H1 (cell line): ENCODE data around the gene NCAPD3. TPM values are rescaled to one million over a fixed set of nuclear protein-coding genes. Genes with fewer than 3 reads are reported as not detected.

Experiments used
- CTCF ChIA-PET: fragments of 300-600 bp; sonication (Branson Sonifier 250); formaldehyde crosslinking; loops from one replicate; lab custom pipeline; 2021; ENCODE audit not compliant: partially characterized antibody; lab: Charles Lee
- POLR2A ChIA-PET: fragments of 300-600 bp; sonication (Branson Sonifier 250); formaldehyde crosslinking; loops from one replicate; lab custom pipeline; 2021; ENCODE audit warnings: inconsistent platforms; ENCODE audit not compliant: partially characterized antibody; lab: Charles Lee
- DNase-seq, 2 experiments: peaks; one replicate each; pipeline versions ENCODE4 v3.0.0 to v3.0.0-alpha.2; 2010 to 2022; ENCODE audit warnings: low spot score in 2 of 2, low read depth in 1 of 2, mixed read lengths in 1 of 2
- FAIRE-seq: peaks from 2 replicates; lab custom pipeline; 2011; peaks lifted over from hg19 to GRCh38; lab: Jason Lieb, UNC
- H2AFZ ChIP-seq: 2 replicates; pipeline ENCODE4 v1.8.1; 2012; ENCODE audit warnings: low read length, inconsistent platforms
- H2AK5ac ChIP-seq: 2 replicates; pipeline ENCODE4 v1.6.1; 2013; ENCODE audit warnings: low read depth, low read length
- H2BK120ac ChIP-seq: replicated peaks from 2 replicates; pipeline ENCODE3; 2013; ENCODE audit warnings: low read depth, low read length, inconsistent platforms
- H2BK12ac ChIP-seq: 2 replicates; pipeline ENCODE4 v1.6.1; 2013; ENCODE audit warnings: low read depth, low read length
- H2BK15ac ChIP-seq: 2 replicates; pipeline ENCODE4 v1.6.1; 2013; ENCODE audit warnings: low read length
- H2BK20ac ChIP-seq: 2 replicates; pipeline ENCODE4 v1.6.1; 2013; ENCODE audit warnings: low read length
- H2BK5ac ChIP-seq: 2 replicates; pipeline ENCODE4 v1.6.1; 2013; ENCODE audit warnings: low read depth, low read length
- H3K14ac ChIP-seq: 2 replicates; pipeline ENCODE4 v1.6.1; 2013; ENCODE audit warnings: inconsistent platforms; ENCODE audit not compliant: insufficient read length
- H3K18ac ChIP-seq: 2 replicates; pipeline ENCODE4 v1.6.1; 2013; ENCODE audit warnings: low read length; ENCODE audit errors: extremely low read depth
- H3K23ac ChIP-seq: 2 replicates; pipeline ENCODE4 v1.6.1; 2013; ENCODE audit warnings: inconsistent platforms; ENCODE audit not compliant: insufficient read length
- H3K23me2 ChIP-seq: 2 replicates; pipeline ENCODE4 v1.6.1; 2013; ENCODE audit warnings: low read depth, low read length
- H3K27ac ChIP-seq: 2 replicates; pipeline ENCODE4 v1.6.1; 2011; ENCODE audit warnings: low read depth, low read length, inconsistent platforms
- H3K27me3 ChIP-seq, 4 experiments: replicated peaks in 1 of 4; 1 replicate in 1 of 4; 2 replicates in 3 of 4; pipeline versions ENCODE4 v1.6.1 to v1.8.1; 2011 to 2013; ENCODE audit warnings: low read length in 3 of 4, mild to moderate bottlenecking in 3 of 4, inconsistent platforms in 2 of 4, mixed read lengths in 2 of 4, moderate library complexity in 1 of 4; ENCODE audit not compliant: control insufficient read depth in 3 of 4, insufficient read depth in 3 of 4; ENCODE audit errors: extremely low read depth in 1 of 4
- H3K36me3 ChIP-seq, 4 experiments: 2 replicates each; pipeline versions ENCODE4 v1.6.1 to v1.8.1; 2011 to 2013; ENCODE audit warnings: mild to moderate bottlenecking in 4 of 4, low read length in 3 of 4, moderate library complexity in 2 of 4, control low read depth in 1 of 4, inconsistent platforms in 1 of 4; ENCODE audit not compliant: insufficient read depth in 4 of 4, control insufficient read depth in 2 of 4
- H3K4ac ChIP-seq: replicated peaks from 2 replicates; pipeline ENCODE3; 2013; ENCODE audit warnings: low read length, low read depth, mixed read lengths, inconsistent platforms; ENCODE audit not compliant: insufficient read length
- H3K4me1 ChIP-seq, 4 experiments: replicated peaks in 1 of 4; 1 replicate in 1 of 4; 2 replicates in 3 of 4; pipeline versions ENCODE4 v1.6.1 to v1.8.1; 2011 to 2013; ENCODE audit warnings: low read length in 3 of 4, inconsistent platforms in 2 of 4, mixed read lengths in 1 of 4; ENCODE audit not compliant: insufficient read depth in 4 of 4, control insufficient read depth in 3 of 4
- H3K4me2 ChIP-seq, 2 experiments: 2 replicates each; pipeline versions ENCODE4 v1.6.1 to v1.8.1; 2011 to 2013; ENCODE audit warnings: low read depth in 2 of 2, low read length in 2 of 2, control low read depth in 1 of 2, inconsistent platforms in 1 of 2, mild to moderate bottlenecking in 1 of 2; ENCODE audit not compliant: insufficient read depth in 1 of 2
- H3K4me3 ChIP-seq, 4 experiments: fragments of 200-600, 300-600 bp in 1 of 4; sonication (generic), shearing (Covaris generic), sonication (Bioruptor Twin) in 1 of 4; 2 replicates each; pipeline versions ENCODE4 v1.5.1 to v1.8.1; 2011 to 2016; ENCODE audit warnings: low read length in 4 of 4, low read depth in 3 of 4, control low read depth in 2 of 4, inconsistent platforms in 2 of 4, mild to moderate bottlenecking in 2 of 4, mixed read lengths in 1 of 4, moderate library complexity in 1 of 4; ENCODE audit not compliant: insufficient read depth in 2 of 4; ENCODE audit errors: extremely low read depth in 1 of 4
- H3K56ac ChIP-seq: replicated peaks from 2 replicates; pipeline ENCODE3; 2013; ENCODE audit warnings: low read depth, mild to moderate bottlenecking, mixed read lengths, low read length, inconsistent platforms; ENCODE audit not compliant: insufficient read length
- H3K79me1 ChIP-seq: 2 replicates; pipeline ENCODE4 v1.6.1; 2013; ENCODE audit warnings: low read depth, low read length, control low read depth
- H3K79me2 ChIP-seq, 2 experiments: 2 replicates each; pipeline versions ENCODE4 v1.6.1 to v1.8.1; 2012 to 2013; ENCODE audit warnings: low read length in 2 of 2, mild to moderate bottlenecking in 2 of 2, inconsistent platforms in 1 of 2; ENCODE audit not compliant: insufficient read depth in 2 of 2, control insufficient read depth in 1 of 2
- H3K9ac ChIP-seq, 4 experiments: replicated peaks in 1 of 4; 1 replicate in 1 of 4; 2 replicates in 3 of 4; pipeline versions ENCODE4 v1.6.1 to v1.8.1; 2011 to 2013; ENCODE audit warnings: low read depth in 3 of 4, low read length in 3 of 4, control low read depth in 2 of 4, mild to moderate bottlenecking in 2 of 4, moderate library complexity in 2 of 4, inconsistent platforms in 1 of 4; ENCODE audit errors: extremely low read depth in 1 of 4
- H3K9me3 ChIP-seq, 2 experiments: 2 replicates each; pipeline versions ENCODE4 v1.6.1 to v1.8.1; 2012 to 2013; ENCODE audit warnings: mild to moderate bottlenecking in 2 of 2, moderate library complexity in 2 of 2, control low read depth in 1 of 2, inconsistent platforms in 1 of 2, low read depth in 1 of 2, low read length in 1 of 2, mixed read lengths in 1 of 2; ENCODE audit not compliant: insufficient read depth in 2 of 2
- H4K20me1 ChIP-seq, 2 experiments: replicated peaks in 1 of 2; 2 replicates each; pipeline versions ENCODE3 to v1.8.1; 2011 to 2013; ENCODE audit warnings: inconsistent platforms in 2 of 2, low read length in 2 of 2, mild to moderate bottlenecking in 1 of 2; ENCODE audit not compliant: insufficient read depth in 2 of 2, control insufficient read depth in 1 of 2
- H4K5ac ChIP-seq: 2 replicates; pipeline ENCODE4 v1.6.1; 2013; ENCODE audit warnings: low read length, low read depth, mixed read lengths, inconsistent platforms; ENCODE audit not compliant: insufficient read length
- H4K8ac ChIP-seq: 2 replicates; pipeline ENCODE4 v1.8.0; 2013; ENCODE audit warnings: mild to moderate bottlenecking, moderate library complexity, low read length, inconsistent platforms; ENCODE audit not compliant: insufficient read depth; ENCODE audit errors: extremely low read depth
- H4K91ac ChIP-seq: replicated peaks from 2 replicates; pipeline ENCODE3; 2013; ENCODE audit warnings: low read length, mixed read lengths, inconsistent platforms; ENCODE audit not compliant: insufficient read length
- BRCA1 ChIP-seq: IDR thresholded peaks from 2 replicates; pipeline ENCODE4 v1.6.1; 2012; ENCODE audit warnings: low read depth, low read length, improper control_type of control experiment
- POLR2AphosphoS5 ChIP-seq: IDR thresholded peaks from 2 replicates; pipeline ENCODE4 v1.6.1; 2011; ENCODE audit warnings: low read depth, low read length
- WGBS, 2 experiments: shearing (Covaris generic) in 1 of 2; methylation state at CpG; one replicate each; pipeline versions ENCODE4 v1.1.6 to v1.1.7; 2013 to 2015; ENCODE audit warnings: low lambda C conversion rate in 2 of 2, mixed read lengths in 2 of 2, inconsistent platforms in 1 of 2, low coverage in 1 of 2, missing lambda C conversion rate in 1 of 2; ENCODE audit not compliant: insufficient replicate concordance in 2 of 2, insufficient coverage in 1 of 2, insufficient read length in 1 of 2; ENCODE audit errors: extremely low coverage in 1 of 2, missing lambda C conversion rate in 1 of 2; 5-methylcytosine and 5-hydroxymethylcytosine counted together
- polyA plus RNA-seq, 7 experiments: library from polyadenylated mRNA; depleted of rRNA in 3 of 7; stranded (reverse) in 5 of 7; unstranded in 2 of 7; fragments of >200 nt in 5 of 7; fragments of 200-250 nt in 2 of 7; gene quantifications; 1 replicate in 5 of 7; 2 replicates in 1 of 7; 4 replicates in 1 of 7; pipeline versions ENCODE4 v1.2.1 to v1.2.3, GENCODE V29; 2011 to 2013; ENCODE audit warnings: missing spikeins in 2 of 7, mixed read lengths in 2 of 7
- total RNA-seq: library from RNA; stranded (reverse); fragmentation: NEBNext Ultra II Directional; extraction: Animal tissue kit (Norgen Biotek cat#: 25700); gene quantifications from 2 replicates; pipeline ENCODE4 v1.2.1, GENCODE V29; 2021

NCAPD3 gene
- total and polyA plus RNA-seq, 2 of the 8 experiments (the other 6 are each of a cell fraction or from before 2014, with no cell fraction given): 26.5 to 55.2 TPM

GRCh38 chr11:134150195-134150903, 73.4 kb downstream of the NCAPD3 start:
- H3K36me3 ChIP-seq: peaks cover 11 to 71% (median 47%) of the 10 kb centered on the region in 4 experiments; a peak in 7 of 8 replicates
- ChIA-PET CTCF (interaction anchor here (0.7 to 1.9 kb wide), 3 partner anchors 10 to 175 kb away, joined by 3 to 6 read pairs (median 6); no protein-coding TSS in a partner anchor), POLR2A (interaction anchor here (0.7 to 1.4 kb wide), 3 partner anchors 10 to 189 kb away, joined by 3 to 5 read pairs (median 3); no protein-coding TSS in a partner anchor)
- no peak overlapping the region for H2BK5ac ChIP-seq
- no peak overlapping the region for H3K9ac ChIP-seq
- no peak overlapping the region; the same call in 1 of the 2 replicates for H4K8ac ChIP-seq
- H3K4me2 ChIP-seq: no peak overlapping the region
- TF ChIP-seq POLR2AphosphoS5 (0 out of 2 replicates have a peak, but pooled peaks have one; percentile 21), BRCA1 (no peak)
- H4K5ac ChIP-seq: no peak overlapping the region
- no peak overlapping the region for H3K14ac ChIP-seq
- H3K79me2 ChIP-seq: no peaks in the 10 kb centered on the region
- H2BK120ac ChIP-seq: no peak overlapping the region
- DNase-seq (no peak), FAIRE-seq (no peak)
- H2BK12ac ChIP-seq: no peak overlapping the region
- no peak overlapping the region for H3K4ac ChIP-seq
- no peak overlapping the region for H2AFZ ChIP-seq
- H4K91ac ChIP-seq: no peak overlapping the region
- H3K27me3 ChIP-seq: no peaks in the 10 kb centered on the region
- H3K56ac ChIP-seq: no peak overlapping the region
- H3K23me2 ChIP-seq: no peaks in the 10 kb centered on the region
- H3K79me1 ChIP-seq: peaks cover 3% of the 10 kb centered on the region; the same call in 1 of the 2 replicates
- no peak overlapping the region for H3K23ac ChIP-seq
- peaks cover 5 to 7% of the 10 kb centered on the region in 2 experiments; a peak in 3 of 4 replicates for H3K9me3 ChIP-seq
- no peak overlapping the region for H3K27ac ChIP-seq
- no peak overlapping the region for H3K4me3 ChIP-seq
- 94% methylated on average over 12 of the region's 12 CpGs; no CpG with 5 or more reads in 1 of the 2 experiments for WGBS, 2 experiments
- H2BK20ac ChIP-seq: no peak overlapping the region
- peaks cover 4 to 6% of the 10 kb centered on the region in 2 experiments for H4K20me1 ChIP-seq
- no peaks in the 10 kb centered on the region for H3K4me1 ChIP-seq
- H2AK5ac ChIP-seq: no peak overlapping the region
- H3K18ac ChIP-seq: no peak overlapping the region
- H2BK15ac ChIP-seq: no peak overlapping the region
